ENCODE data around the gene ENAM. TPM values are rescaled to one million over a fixed set of nuclear protein-coding genes. Genes with fewer than 3 reads are reported as not detected.

The ENAM gene
- total and polyA plus RNA-seq, 2 of the 13 experiments (the other 11 are each of a cell fraction or from before 2014, with no cell fraction given), result not detected

DNA sequence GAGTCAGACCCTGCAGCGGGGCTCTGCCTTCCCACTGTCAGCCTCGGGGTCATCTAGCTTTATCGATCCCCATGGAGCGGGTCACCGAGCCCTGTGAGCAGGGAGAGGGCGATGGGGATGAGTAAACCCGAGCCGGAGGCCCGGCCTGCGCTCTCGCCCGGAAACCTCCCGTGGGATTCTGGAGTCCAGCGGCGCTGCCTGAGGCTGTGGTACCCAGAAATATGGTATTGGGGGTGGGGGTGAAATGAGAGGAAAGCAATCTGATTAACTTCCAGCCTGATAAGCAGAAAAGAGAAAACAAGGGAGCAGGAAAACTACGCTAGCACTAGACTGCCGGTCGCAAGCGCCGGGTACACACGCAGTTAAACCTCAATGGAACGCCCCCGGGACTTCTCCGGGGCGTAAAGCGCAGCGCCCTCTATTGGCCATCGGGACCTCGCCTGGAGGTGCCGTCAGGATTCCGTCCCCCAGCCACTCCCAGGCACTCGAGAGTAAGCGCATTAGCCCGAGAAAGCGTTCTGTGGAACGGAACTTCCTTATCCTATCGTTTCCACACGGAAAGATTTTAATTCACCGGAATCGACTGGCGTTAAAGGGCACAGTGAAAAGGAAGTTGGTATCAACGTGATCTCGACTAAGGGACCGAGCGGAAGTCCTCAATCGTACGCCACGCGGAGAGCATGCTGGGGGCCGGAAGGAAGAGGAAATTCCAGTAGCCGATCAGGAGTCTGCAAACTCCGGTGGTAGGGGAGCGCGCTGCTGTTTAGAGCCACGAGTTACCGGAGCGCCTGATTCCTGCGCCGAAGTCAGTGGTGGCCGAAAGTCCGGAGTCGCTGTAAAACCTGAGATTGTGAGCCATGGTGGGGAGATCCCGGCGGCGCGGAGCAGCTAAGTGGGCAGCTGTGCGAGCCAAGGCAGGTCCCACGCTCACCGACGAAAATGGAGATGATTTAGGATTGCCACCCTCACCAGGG, 59.6 kb downstream of the ENAM start, which contains the start of gene UTP3 (continued):
- TF ChIP-seq ARHGAP35 (CRISPR knock-in tag; IDR thresholded peaks at IDR 0.05; ENCODE audit: borderline replicate concordance) (peak; percentile 33), ZNF780A (CRISPR knock-in tag; IDR thresholded peaks at IDR 0.05) (0 out of 2 replicates have a peak, but pooled peaks have one; percentile 10), NR1H2 (CRISPR knock-in tag; IDR thresholded peaks at IDR 0.05; ENCODE audit: borderline replicate concordance, low read depth) (no peak), SIX1 (CRISPR knock-in tag; IDR thresholded peaks at IDR 0.05; ENCODE audit: borderline replicate concordance) (0 out of 2 replicates have a peak, but pooled peaks have one; percentile 0), ZNF629 (CRISPR knock-in tag; conservative IDR thresholded peaks at IDR 0.05) (0 out of 2 replicates have a peak, but pooled peaks have one; percentile 42), TCF12 (IDR thresholded peaks at IDR 0.05) (no peak), TCF12 (CRISPR knock-in tag; IDR thresholded peaks at IDR 0.05) (0 out of 2 replicates have a peak, but pooled peaks have one; percentile 26), EED (CRISPR knock-in tag; IDR thresholded peaks at IDR 0.05) (peak; percentile 69; the same call in 1 of the 2 replicates), HMG20A (CRISPR knock-in tag; IDR thresholded peaks at IDR 0.05; ENCODE audit: borderline replicate concordance) (peak; percentile 40; the same call in 1 of the 2 replicates), NCOR1 (IDR thresholded peaks at IDR 0.05; ENCODE audit: borderline replicate concordance, low read length) (peak; percentile 58; the same call in 1 of the 2 replicates), ONECUT2 (CRISPR knock-in tag; IDR thresholded peaks at IDR 0.05) (peak; percentile 92)
- TF ChIP-seq, protein P1, sequence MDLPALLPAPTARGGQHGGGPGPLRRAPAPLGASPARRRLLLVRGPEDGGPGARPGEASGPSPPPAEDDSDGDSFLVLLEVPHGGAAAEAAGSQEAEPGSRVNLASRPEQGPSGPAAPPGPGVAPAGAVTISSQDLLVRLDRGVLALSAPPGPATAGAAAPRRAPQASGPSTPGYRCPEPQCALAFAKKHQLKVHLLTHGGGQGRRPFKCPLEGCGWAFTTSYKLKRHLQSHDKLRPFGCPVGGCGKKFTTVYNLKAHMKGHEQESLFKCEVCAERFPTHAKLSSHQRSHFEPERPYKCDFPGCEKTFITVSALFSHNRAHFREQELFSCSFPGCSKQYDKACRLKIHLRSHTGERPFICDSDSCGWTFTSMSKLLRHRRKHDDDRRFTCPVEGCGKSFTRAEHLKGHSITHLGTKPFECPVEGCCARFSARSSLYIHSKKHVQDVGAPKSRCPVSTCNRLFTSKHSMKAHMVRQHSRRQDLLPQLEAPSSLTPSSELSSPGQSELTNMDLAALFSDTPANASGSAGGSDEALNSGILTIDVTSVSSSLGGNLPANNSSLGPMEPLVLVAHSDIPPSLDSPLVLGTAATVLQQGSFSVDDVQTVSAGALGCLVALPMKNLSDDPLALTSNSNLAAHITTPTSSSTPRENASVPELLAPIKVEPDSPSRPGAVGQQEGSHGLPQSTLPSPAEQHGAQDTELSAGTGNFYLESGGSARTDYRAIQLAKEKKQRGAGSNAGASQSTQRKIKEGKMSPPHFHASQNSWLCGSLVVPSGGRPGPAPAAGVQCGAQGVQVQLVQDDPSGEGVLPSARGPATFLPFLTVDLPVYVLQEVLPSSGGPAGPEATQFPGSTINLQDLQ (CRISPR knock-in tag; IDR thresholded peaks at IDR 0.05), result peak; percentile 69; the same call in 1 of the 2 replicates
- TF ChIP-seq, protein P2, sequence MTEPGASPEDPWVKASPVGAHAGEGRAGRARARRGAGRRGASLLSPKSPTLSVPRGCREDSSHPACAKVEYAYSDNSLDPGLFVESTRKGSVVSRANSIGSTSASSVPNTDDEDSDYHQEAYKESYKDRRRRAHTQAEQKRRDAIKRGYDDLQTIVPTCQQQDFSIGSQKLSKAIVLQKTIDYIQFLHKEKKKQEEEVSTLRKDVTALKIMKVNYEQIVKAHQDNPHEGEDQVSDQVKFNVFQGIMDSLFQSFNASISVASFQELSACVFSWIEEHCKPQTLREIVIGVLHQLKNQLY (CRISPR knock-in tag; IDR thresholded peaks at IDR 0.05), result peak; percentile 72
- TF ChIP-seq, protein P3, sequence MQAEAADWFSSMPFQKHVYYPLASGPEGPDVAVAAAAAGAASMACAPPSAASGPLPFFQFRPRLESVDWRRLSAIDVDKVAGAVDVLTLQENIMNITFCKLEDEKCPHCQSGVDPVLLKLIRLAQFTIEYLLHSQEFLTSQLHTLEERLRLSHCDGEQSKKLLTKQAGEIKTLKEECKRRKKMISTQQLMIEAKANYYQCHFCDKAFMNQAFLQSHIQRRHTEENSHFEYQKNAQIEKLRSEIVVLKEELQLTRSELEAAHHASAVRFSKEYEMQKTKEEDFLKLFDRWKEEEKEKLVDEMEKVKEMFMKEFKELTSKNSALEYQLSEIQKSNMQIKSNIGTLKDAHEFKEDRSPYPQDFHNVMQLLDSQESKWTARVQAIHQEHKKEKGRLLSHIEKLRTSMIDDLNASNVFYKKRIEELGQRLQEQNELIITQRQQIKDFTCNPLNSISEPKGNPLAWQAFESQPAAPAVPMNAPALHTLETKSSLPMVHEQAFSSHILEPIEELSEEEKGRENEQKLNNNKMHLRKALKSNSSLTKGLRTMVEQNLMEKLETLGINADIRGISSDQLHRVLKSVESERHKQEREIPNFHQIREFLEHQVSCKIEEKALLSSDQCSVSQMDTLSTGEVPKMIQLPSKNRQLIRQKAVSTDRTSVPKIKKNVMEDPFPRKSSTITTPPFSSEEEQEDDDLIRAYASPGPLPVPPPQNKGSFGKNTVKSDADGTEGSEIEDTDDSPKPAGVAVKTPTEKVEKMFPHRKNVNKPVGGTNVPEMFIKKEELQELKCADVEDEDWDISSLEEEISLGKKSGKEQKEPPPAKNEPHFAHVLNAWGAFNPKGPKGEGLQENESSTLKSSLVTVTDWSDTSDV (CRISPR knock-in tag; IDR thresholded peaks at IDR 0.05), result no peak
- TF ChIP-seq, protein P4, sequence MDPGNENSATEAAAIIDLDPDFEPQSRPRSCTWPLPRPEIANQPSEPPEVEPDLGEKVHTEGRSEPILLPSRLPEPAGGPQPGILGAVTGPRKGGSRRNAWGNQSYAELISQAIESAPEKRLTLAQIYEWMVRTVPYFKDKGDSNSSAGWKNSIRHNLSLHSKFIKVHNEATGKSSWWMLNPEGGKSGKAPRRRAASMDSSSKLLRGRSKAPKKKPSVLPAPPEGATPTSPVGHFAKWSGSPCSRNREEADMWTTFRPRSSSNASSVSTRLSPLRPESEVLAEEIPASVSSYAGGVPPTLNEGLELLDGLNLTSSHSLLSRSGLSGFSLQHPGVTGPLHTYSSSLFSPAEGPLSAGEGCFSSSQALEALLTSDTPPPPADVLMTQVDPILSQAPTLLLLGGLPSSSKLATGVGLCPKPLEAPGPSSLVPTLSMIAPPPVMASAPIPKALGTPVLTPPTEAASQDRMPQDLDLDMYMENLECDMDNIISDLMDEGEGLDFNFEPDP (CRISPR knock-in tag; conservative IDR thresholded peaks at IDR 0.05), result 0 out of 2 replicates have a peak, but pooled peaks have one; percentile 68
- TF ChIP-seq, protein P5, sequence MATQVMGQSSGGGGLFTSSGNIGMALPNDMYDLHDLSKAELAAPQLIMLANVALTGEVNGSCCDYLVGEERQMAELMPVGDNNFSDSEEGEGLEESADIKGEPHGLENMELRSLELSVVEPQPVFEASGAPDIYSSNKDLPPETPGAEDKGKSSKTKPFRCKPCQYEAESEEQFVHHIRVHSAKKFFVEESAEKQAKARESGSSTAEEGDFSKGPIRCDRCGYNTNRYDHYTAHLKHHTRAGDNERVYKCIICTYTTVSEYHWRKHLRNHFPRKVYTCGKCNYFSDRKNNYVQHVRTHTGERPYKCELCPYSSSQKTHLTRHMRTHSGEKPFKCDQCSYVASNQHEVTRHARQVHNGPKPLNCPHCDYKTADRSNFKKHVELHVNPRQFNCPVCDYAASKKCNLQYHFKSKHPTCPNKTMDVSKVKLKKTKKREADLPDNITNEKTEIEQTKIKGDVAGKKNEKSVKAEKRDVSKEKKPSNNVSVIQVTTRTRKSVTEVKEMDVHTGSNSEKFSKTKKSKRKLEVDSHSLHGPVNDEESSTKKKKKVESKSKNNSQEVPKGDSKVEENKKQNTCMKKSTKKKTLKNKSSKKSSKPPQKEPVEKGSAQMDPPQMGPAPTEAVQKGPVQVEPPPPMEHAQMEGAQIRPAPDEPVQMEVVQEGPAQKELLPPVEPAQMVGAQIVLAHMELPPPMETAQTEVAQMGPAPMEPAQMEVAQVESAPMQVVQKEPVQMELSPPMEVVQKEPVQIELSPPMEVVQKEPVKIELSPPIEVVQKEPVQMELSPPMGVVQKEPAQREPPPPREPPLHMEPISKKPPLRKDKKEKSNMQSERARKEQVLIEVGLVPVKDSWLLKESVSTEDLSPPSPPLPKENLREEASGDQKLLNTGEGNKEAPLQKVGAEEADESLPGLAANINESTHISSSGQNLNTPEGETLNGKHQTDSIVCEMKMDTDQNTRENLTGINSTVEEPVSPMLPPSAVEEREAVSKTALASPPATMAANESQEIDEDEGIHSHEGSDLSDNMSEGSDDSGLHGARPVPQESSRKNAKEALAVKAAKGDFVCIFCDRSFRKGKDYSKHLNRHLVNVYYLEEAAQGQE (IDR thresholded peaks at IDR 0.05; ENCODE audit: borderline replicate concordance in 1 of 2, low read depth in 1 of 2, low read length in 2 of 2), result peak in 1 of 2 experiments; percentile 72; a peak in 1 of 4 replicates
